ENCODE measurements around the gene CDC45.
"Not testable (repeated sequence)": the region's sequence is repeated elsewhere in the genome, so short reads cannot be mapped to it uniquely, and the experiment has no call there.

CDC45 gene

GRCh38 chr22:19533857-19534256, 54.1 kb downstream of the CDC45 start:
- DNase-seq = no peak

DNA sequence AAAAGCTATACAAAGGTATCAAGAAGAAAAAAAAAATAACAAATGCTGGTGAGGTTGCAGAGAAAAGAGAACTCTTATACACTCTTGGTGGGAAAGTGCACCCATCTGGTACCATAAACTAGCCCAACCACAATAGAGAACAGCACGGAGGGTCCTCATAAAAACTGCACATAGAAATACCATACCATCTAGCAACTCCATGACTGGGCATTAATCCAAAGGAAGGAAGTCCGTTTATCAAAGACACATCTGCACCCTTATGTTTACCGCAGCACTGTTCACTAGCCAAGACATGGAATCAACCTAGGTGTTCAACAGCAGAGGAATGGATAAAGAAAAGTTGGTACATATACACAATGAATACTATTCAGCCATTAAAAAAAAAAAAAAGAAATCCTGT, 55.3 kb downstream of the CDC45 start:
- DNase-seq = no peak

DNA sequence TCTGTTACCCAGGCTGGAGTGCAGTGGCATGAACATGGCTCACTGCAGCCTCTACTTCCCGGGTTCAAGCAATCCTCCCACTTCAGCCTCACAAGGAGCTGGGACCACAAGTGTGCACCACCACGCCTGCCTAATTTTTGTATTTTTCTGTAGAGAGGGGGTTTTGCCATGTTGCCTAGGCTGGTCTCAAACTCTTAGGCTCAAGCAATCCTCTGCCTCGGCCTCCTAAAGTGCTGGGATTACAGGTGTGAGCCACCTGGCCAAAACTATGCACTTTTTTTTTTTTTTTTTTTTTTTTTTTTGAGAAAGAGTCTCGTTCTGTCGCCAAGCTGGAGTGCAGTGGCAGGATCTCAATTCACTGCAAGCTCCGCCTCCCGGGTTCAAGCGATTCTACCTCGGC, 56.8 kb downstream of the CDC45 start:
- no peak for DNase-seq

DNA sequence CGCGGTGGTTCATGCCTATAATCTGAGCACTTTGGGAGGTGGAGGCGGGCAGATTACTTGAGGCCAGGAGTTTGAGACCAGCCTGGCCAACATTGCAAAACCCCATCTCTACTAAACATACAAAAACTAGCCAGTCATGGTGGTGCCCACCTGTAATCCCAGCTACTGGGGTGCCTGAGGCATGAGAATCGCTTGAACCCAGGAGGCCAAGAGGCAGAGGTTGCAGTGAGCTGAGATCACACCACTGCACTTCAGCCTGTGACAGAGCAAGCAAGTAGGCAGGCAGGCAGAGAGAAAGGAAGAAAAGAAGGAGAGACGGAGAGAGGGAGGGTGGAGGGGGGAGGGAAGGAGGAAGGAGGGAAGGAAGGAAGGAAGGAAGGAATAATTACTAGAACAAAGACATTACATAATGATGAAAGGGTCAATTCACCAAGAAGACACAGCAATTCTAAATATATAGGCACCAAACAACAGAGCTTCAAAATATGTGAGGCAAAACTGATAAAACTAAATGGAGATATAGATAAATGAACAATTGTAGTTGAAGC, 58.3 kb downstream of the CDC45 start:
- DNase-seq = no peak

DNA sequence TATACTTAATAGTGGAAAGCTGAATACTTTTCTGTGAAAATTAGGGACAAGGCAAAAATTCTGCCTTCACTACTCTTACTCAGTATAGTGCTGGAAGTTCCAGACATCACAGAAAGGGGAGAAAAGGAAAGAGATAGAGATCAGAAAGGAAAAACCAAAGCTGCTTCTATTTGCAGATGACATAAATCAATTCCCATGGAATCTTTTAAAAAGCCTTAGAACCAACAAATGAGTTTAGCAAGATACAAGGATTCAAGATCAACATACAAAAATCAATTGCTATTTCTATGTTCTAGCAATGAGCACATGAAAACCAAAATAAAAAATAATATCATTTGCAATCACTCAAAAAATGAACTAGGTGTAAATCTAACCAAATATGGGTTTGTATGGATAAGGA, 60.7 kb downstream of the CDC45 start:
- DNase-seq = no peak

DNA sequence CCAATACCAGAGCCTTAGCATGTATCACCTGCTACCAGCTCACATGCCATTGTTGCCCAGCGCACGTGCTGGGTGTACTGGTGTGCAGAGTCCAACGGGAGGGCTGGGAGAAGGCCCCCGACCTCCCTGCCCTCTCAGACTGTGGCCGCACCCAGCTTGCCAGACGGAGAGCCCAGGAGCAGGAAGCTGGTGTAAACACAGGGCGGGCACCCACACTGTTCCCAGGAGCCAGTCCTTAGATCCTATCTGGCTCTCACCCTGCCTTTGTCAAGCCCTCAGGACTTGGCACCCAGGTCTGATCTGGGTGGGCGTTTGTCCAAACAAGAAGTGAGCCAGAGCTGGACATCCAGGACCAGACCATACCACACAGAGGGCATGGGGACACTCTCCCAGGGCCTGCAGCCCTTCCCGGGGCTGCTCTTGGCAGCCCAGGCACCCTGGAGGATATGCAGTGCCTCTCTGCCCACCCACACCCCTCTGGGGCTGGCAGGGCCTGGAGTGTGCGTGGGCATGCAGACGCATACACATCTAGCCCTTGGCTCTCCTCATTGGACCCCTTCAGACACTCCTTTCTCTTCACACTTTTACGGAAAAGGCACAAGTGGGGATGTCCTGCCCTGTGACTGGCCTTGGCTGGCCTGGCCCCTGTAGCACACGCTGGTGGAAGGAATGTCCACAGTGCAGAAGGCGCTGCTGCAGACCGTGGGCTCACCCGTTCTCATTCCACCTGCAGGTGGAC, 64.4 kb downstream of the CDC45 start:
- DNase-seq = no peak

DNA sequence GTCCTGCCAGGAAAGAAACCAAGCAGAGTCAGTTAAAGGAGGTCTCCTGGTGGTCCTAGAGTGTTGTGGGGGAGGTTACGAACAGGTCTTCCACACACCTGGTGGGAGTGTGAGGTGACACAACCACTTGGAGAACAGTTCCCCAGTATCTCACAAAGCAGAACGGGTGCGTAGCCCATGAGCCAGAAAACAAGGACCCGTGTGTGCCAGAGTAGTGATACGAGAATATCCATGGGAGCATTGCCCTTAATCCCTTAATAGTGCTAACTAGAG, 66.2 kb downstream of the CDC45 start:
- no peak for DNase-seq

DNA sequence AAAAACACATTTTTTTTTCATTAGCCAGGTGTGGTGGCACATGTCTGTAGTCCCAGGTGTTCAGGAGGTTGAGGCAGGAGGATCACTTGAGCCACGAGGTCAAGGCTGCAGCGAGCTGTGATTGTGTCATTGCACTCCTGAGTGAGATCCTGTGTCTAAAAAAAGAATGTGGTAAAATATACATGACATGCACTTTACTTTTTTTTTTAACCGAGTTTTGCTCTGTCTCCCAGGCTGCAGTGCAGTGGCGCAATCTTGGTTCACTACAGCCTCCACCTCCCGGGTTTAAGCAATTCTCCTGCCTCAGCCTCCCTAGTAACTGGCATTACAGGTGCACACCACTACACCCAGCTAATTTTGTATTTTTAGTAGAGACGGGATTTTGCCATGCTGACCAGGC, 67.0 kb downstream of the CDC45 start:
- DNase-seq = no peak

DNA sequence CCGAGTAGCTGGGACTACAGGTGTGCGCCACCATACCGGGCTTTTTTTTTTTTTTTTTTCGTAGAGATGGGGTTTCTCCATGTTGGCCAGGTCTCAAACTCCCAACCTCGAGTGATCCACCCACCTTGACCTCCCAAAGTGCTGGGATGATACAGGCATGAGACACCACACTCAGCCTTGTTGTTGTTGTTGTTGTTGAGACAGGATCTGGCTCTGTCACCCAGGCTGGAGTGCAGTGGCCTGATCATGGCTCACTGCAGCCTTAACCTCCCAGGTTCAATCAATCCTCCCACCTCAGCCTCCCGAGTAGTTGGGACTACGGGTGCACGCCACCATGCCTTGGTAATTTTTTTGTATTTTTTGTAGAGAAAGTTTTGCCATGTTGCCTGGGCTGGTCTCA, 67.9 kb downstream of the CDC45 start:
- no peak for DNase-seq

DNA sequence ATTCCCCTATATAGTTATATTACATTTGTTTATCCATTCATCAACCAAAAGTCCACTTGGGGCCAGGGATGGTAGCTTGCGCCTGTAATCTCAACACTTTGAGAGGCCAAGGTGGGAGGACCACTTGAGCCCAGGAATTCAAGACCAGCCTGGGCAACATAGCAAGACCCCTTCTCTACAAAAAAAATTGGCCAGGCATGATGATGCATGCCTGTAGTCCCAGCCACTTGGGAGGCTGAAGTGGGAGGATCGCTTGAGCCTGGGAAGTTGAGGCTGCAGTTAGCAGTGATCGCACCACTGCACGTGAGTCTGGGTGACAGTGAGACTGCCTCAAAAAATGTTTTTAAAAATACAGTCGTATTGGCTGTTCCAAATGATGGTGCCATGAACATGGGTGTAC, 68.7 kb downstream of the CDC45 start:
- not testable (repeated sequence) for DNase-seq

- DNase-seq = no peak
Measured at GRCh38 chr22:19548964-19549363, 69.2 kb downstream of the CDC45 start.

- no peak for DNase-seq
Measured at GRCh38 chr22:19549428-19549827, 69.7 kb downstream of the CDC45 start.

DNA sequence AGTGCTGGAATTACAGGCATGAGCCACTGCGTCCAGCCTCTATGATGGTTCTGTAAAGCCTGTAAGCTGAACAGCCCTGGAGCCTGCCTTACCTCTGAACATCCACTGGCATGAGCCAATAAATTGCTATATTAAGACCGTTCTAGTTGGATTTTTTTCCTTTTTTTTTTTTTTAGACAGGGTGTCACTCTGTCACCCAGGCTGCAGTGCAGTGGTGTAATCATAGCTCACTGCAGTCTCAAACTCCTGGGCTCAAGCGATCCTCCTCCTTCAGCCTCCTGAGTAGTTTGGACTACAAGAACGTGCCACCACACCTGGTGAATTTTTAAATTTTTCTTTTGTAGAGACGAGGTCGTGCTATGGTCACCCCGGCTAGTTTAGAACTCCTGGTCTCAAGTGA, 70.7 kb downstream of the CDC45 start:
- no peak for DNase-seq

- no peak for DNase-seq
Measured at GRCh38 chr22:19553201-19553600, 73.5 kb downstream of the CDC45 start.

GRCh38 chr22:19554834-19555404, 75.2 kb downstream of the CDC45 start:
- no peak for DNase-seq

DNA sequence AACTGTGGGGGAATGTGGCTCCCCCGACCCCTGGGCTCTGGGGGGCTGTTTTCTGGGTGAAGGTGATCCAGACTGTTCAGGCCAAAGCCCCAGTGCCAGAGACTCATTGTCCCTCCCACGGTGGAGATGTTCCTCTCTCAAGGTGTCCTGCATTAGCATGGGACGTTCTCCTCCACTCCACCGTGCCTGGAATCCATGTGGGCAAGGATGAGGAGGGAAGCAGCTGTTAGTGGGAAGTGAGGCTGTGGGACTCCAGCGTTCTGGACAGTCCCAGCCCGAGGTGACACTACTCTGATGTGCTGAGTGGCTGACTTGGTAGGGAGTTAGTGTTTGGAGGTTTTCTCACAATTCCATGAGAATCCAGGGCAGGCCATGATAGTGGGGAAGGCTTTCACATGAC, 75.9 kb downstream of the CDC45 start:
- no peak for DNase-seq

DNA sequence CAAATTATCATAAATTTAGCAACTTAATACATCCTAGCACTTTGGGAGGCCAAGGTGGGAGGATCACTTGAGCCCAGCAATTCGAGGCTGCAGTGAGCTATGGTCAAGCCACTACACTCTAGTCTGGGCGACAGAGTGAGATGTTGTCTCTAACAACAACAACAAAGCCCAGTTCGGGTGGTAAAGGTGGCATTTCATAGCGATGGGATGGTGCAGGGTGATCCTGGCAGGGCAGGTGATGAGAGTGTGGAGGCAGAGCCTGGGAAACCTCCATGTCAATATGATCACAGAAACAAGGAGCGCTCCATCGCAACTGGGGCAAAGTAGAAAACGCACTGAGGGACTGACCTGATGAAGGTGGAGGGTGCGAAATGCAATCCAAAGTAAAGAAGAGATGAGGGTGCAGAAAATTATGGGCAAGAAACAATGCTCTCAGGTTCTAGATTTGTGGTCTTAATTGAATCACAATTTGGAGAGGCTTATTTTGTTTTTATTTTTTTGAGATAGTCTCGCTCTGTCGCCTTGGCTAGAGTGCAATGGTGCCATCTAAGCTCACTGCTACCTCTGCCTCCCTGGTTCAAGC, 77.3 kb downstream of the CDC45 start:
- DNase-seq = no peak

DNA sequence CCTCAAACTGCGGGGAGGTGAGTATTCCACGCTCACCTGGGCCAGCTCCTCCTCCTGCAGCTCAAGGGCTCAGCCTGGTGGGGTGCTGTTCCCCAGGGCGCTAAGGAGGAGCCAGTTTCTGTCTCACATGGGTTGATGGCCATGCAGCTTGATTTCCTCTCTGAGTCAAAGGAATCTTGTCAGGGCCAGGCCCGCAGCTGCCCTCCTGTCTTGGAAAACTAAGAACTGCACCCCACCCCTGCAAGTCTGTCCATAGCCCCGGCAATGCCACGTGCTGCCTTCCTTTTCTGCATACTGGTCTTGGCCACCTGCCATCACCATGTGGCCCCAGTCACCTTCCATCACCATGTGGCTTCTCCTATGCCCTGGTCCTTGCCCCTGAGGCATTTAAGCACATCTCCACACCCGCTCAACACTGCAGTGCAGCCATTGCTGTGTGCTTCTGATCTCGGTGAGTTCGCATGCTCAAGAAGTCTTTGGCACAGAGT, 79.6 kb downstream of the CDC45 start:
- DNase-seq = no peak

GRCh38 chr22:19559956-19560355, 80.2 kb downstream of the CDC45 start:
- DNase-seq = no peak

DNA sequence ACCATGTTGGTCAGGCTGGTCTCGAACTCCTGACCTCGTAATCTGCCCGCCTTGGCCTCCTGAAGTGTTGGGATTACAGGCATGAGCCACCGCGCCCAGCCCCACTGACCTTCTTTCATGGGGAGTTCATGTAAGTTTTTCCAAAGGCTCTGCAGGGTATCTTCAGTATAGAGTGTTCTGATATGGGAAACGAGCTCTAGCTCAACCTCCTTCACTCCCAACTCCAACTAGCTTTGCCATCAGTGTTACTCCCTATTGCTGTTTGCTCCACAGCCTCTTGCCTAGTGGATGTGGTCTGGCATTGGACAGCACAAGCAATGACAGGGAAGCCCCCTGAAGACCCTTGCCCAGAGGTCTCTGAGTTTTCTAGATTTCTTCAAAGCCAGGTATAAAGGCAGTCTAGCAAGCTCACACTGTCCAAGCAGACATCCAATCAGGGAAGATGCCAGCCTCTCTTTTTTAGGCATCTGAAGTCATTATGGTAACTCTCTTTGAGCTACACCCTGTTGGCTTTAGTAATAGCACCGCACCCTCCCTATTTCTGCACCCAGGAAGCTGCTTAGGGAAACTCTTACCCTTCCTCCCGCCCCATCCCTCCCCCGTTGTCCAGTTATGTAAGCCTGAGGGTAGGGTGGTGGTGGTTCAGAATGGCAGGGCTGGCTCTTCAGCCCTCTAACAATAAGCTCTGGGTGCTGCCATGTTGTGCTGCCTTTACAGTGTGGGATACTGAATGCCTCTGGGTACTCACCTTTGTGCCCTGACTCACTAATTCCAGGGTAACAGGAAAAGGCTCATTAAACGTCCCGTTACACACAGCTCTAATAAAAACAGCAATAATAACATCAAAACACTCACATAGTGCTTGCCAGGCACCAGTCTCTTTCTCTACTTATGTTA, 85.9 kb downstream of the CDC45 start:
- no peak for DNase-seq

DNA sequence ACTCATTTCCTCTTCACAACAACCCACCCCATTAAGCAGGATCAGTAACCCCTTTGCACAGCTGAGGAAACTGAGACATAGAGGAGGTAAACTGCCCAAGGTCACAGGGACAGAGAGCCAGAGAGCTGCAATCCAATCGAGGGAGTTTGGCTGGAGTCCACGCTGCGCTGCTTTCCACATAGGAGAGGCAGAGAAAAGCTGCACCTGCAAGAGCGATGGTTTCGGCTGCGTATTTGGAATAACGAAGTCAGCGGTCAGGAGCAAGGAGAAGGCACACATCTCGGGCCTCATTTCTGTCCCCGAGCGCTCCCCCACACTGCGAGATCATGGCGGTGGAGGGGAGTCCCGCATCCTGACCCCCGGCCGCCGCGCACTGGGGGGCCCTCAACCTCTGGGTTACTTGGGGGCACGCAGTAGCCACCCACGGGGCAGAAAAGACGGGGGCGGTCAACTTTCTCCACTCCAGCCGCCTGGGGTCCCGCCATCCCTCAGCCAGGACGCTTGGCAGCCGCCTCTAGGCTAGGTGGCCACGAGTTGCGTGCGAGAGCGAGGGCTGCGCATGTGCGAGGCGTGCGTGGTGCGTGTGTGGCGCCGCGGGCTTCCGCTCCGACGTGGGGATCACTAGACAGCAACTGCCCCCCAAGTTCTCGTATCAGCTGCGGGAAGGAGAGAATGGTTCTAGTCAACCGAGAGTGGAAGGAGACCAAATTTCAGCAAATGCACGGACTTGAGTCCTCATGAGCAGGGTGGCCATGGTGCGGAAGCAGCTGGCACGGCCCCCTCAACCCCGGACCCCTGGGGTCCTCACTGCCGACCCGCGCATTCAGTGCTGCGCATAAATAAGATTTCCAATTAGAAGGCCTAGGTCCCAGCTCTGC, 86.8 kb downstream of the CDC45 start:
- no peak for DNase-seq

All from activated CD4-positive, alpha-beta T cell treated with anti-CD3 and anti-CD28 coated beads, Interleukin-2, amount 50 U/mL, for 1 hour (primary cell).